ENCODE results near the gene RBMS1.

Gene RBMS1

GRCh38 chr2:160319700-160320099 is 173.9 kb downstream of the RBMS1 start:
- H3K36me3 ChIP-seq (replicated peaks; ENCODE audit: low read depth, low read length): no peaks in the 10 kb centered on the region
- no peaks in the 10 kb centered on the region for H3K79me2 ChIP-seq (ENCODE audit: low read length)
- H2AFZ ChIP-seq (ENCODE audit: low read depth, low read length): no peak overlapping the region
- no peak overlapping the region for H3K4me2 ChIP-seq (ENCODE audit: low read length)
- H3K9ac ChIP-seq (ENCODE audit: low read length): no peak overlapping the region
- H4K20me1 ChIP-seq (ENCODE audit: insufficient read depth, low read length): no peaks in the 10 kb centered on the region
- no peaks in the 10 kb centered on the region for H3K27me3 ChIP-seq (ENCODE audit: low read depth, low read length)
- H3K9me3 ChIP-seq (ENCODE audit: insufficient read depth, low read length): no peaks in the 10 kb centered on the region
- H3K27ac ChIP-seq (ENCODE audit: low read length): no peak overlapping the region
- no peak for TF ChIP-seq EZH2phosphoT487 (IDR thresholded peaks at IDR 0.05; ENCODE audit: low read depth)
- TF ChIP-seq CTCF (IDR thresholded peaks at IDR 0.05; ENCODE audit: low read depth, low read length): no peak
- H3K4me3 ChIP-seq (ENCODE audit: low read length): no peak overlapping the region
- H3K4me1 ChIP-seq (ENCODE audit: low read length): peaks cover 9% of the 10 kb centered on the region

- Histone ChIP-seq H3K4me1 (ENCODE audit: low read length) (peaks cover 9% of the 10 kb centered on the region), H3K79me2 (ENCODE audit: low read length) (no peaks in the 10 kb centered on the region), H3K9me3 (ENCODE audit: insufficient read depth, low read length) (no peaks in the 10 kb centered on the region), H3K27ac (ENCODE audit: low read length) (no peak overlapping the region), H3K9ac (ENCODE audit: low read length) (no peak overlapping the region), H2AFZ (ENCODE audit: low read depth, low read length) (no peak overlapping the region), H3K36me3 (replicated peaks; ENCODE audit: low read depth, low read length) (no peaks in the 10 kb centered on the region), H3K4me3 (ENCODE audit: low read length) (no peak overlapping the region), H4K20me1 (ENCODE audit: insufficient read depth, low read length) (no peaks in the 10 kb centered on the region), H3K4me2 (ENCODE audit: low read length) (no peak overlapping the region), H3K27me3 (ENCODE audit: low read depth, low read length) (no peaks in the 10 kb centered on the region)
- TF ChIP-seq CTCF (IDR thresholded peaks at IDR 0.05; ENCODE audit: low read depth, low read length): no peak
- TF ChIP-seq EZH2phosphoT487 (IDR thresholded peaks at IDR 0.05; ENCODE audit: low read depth): no peak
Measured at GRCh38 chr2:160318218-160318617, 175.4 kb downstream of the RBMS1 start.

- Histone ChIP-seq H2AFZ (ENCODE audit: low read depth, low read length) (no peak overlapping the region), H3K79me2 (ENCODE audit: low read length) (no peaks in the 10 kb centered on the region), H3K4me1 (ENCODE audit: low read length) (peaks cover 6% of the 10 kb centered on the region), H4K20me1 (ENCODE audit: insufficient read depth, low read length) (no peaks in the 10 kb centered on the region), H3K4me2 (ENCODE audit: low read length) (no peak overlapping the region), H3K27ac (ENCODE audit: low read length) (no peak overlapping the region), H3K27me3 (ENCODE audit: low read depth, low read length) (no peaks in the 10 kb centered on the region), H3K9ac (ENCODE audit: low read length) (no peak overlapping the region), H3K4me3 (ENCODE audit: low read length) (no peak overlapping the region), H3K9me3 (ENCODE audit: insufficient read depth, low read length) (no peaks in the 10 kb centered on the region), H3K36me3 (replicated peaks; ENCODE audit: low read depth, low read length) (no peaks in the 10 kb centered on the region)
- TF ChIP-seq CTCF (IDR thresholded peaks at IDR 0.05; ENCODE audit: low read depth, low read length) (no peak), EZH2phosphoT487 (IDR thresholded peaks at IDR 0.05; ENCODE audit: low read depth) (no peak)
Measured at GRCh38 chr2:160317181-160318099, 176.2 kb downstream of the RBMS1 start.

GRCh38 chr2:160315337-160315736 is 178.3 kb downstream of the RBMS1 start:
- Histone ChIP-seq H3K36me3 (replicated peaks; ENCODE audit: low read depth, low read length) (no peaks in the 10 kb centered on the region), H3K4me2 (ENCODE audit: low read length) (no peak overlapping the region)

More at GRCh38 chr2:160315337-160315736, 178.3 kb downstream of the RBMS1 start:
- Histone ChIP-seq H3K27ac (ENCODE audit: low read length) (no peak overlapping the region), H2AFZ (ENCODE audit: low read depth, low read length) (no peak overlapping the region), H3K79me2 (ENCODE audit: low read length) (no peaks in the 10 kb centered on the region), H3K9ac (ENCODE audit: low read length) (no peak overlapping the region), H3K9me3 (ENCODE audit: insufficient read depth, low read length) (no peaks in the 10 kb centered on the region), H4K20me1 (ENCODE audit: insufficient read depth, low read length) (no peaks in the 10 kb centered on the region), H3K4me1 (ENCODE audit: low read length) (no peaks in the 10 kb centered on the region), H3K4me3 (ENCODE audit: low read length) (no peak overlapping the region), H3K27me3 (ENCODE audit: low read depth, low read length) (no peaks in the 10 kb centered on the region)
- no peak for TF ChIP-seq CTCF (IDR thresholded peaks at IDR 0.05; ENCODE audit: low read depth, low read length)
- TF ChIP-seq EZH2phosphoT487 (IDR thresholded peaks at IDR 0.05; ENCODE audit: low read depth): no peak

Measured in OCI-LY3 (cell line).